DMS153 (cell line): ENCODE data around the gene SORT1.
"Not testable (repeated sequence)": the region's sequence is repeated elsewhere in the genome, so short reads cannot be mapped to it uniquely, and the experiment has no call there.

Source experiments
- DNase-seq: peaks from one replicate; lab custom pipeline; 2025; lab: John Stamatoyannopoulos, UW

SORT1 gene

GRCh38 chr1:109397581-109398342, at the start of gene SORT1:
SORT1 (minus strand) TSS chr1:109397918; CDS start chr1:109397892, 26 bp downstream.
- DNase-seq, result peak; percentile 85

- not testable (repeated sequence) for DNase-seq
Measured at GRCh38 chr1:109445949-109446695, 48.4 kb upstream of the SORT1 start.

- no peak for DNase-seq
Measured at GRCh38 chr1:109444346-109444745, 46.6 kb upstream of the SORT1 start.

- no peak for DNase-seq
Measured at GRCh38 chr1:109443476-109443875, 45.8 kb upstream of the SORT1 start.

GRCh38 chr1:109441069-109441468, 43.4 kb upstream of the SORT1 start:
- DNase-seq, result no peak

GRCh38 chr1:109438798-109439297, 41.1 kb upstream of the SORT1 start:
- DNase-seq, result no peak

GRCh38 chr1:109434484-109434883, 36.8 kb upstream of the SORT1 start:
- no peak for DNase-seq

- no peak for DNase-seq
Measured at GRCh38 chr1:109433322-109433721, 35.6 kb upstream of the SORT1 start.

GRCh38 chr1:109432336-109432735, 34.6 kb upstream of the SORT1 start:
- no peak for DNase-seq

GRCh38 chr1:109427171-109427467, 29.4 kb upstream of the SORT1 start:
- DNase-seq, result no peak

- peak; percentile 98 for DNase-seq
Measured at GRCh38 chr1:109426281-109427170, 28.8 kb upstream of the SORT1 start, which contains the start of gene PSMA5. PSMA5 (minus strand) TSS chr1:109426448; CDS start chr1:109426330, 118 bp downstream.

GRCh38 chr1:109425391-109426280, 27.9 kb upstream of the SORT1 start:
- no peak for DNase-seq

GRCh38 chr1:109423498-109423897, 25.8 kb upstream of the SORT1 start:
- DNase-seq, result no peak

- DNase-seq, result no peak
Measured at GRCh38 chr1:109412551-109412950, 14.8 kb upstream of the SORT1 start.

GRCh38 chr1:109404838-109405237, 7.1 kb upstream of the SORT1 start:
- no peak for DNase-seq

GRCh38 chr1:109402025-109402424, 4.3 kb upstream of the SORT1 start:
- DNase-seq, result no peak

GRCh38 chr1:109400035-109400655, 2.4 kb upstream of the SORT1 start:
- no peak for DNase-seq

- DNase-seq, result peak; percentile 54
Measured at GRCh38 chr1:109399326-109399957, 1.7 kb upstream of the SORT1 start.

- DNase-seq, result no peak
Measured at GRCh38 chr1:109398343-109399225, 866 bp upstream of the SORT1 start.
